HCT116 (cell line): Measurements from ENCODE around the gene ALX3.

Experiments
- POLR2A ChIP-seq: IDR thresholded peaks from 2 replicates; pipeline ENCODE4 v1.7.0; 2011; ENCODE audit warnings: borderline replicate concordance; ENCODE audit not compliant: insufficient read depth, insufficient read length; ENCODE audit errors: extremely low read depth
- YY1 ChIP-seq: IDR thresholded peaks from 2 replicates; pipeline ENCODE4 v1.6.1; 2011; ENCODE audit warnings: low read length, low read depth, moderate library complexity, mild to moderate bottlenecking; ENCODE audit not compliant: insufficient replicate concordance; ENCODE audit errors: extremely low read depth
- TF ChIP-seq, protein P1 (sequence below), 3 experiments: fragments of 200-600 bp in 1 of 3; sonication (generic) in 1 of 3; IDR thresholded peaks in 2 of 3; conservative IDR thresholded peaks in 1 of 3; 2 replicates each; pipeline ENCODE4 v1.5.1; 2012 to 2017; ENCODE audit warnings: low read depth in 2 of 3, low read length in 2 of 3, antibody characterized with exemption in 1 of 3, borderline replicate concordance in 1 of 3, control low read depth in 1 of 3, mild to moderate bottlenecking in 1 of 3, mixed read lengths in 1 of 3, mixed run types in 1 of 3, moderate library complexity in 1 of 3; ENCODE audit not compliant: insufficient read depth in 1 of 3
- TF ChIP-seq, protein P2 (sequence below): IDR thresholded peaks from 2 replicates; pipeline ENCODE4 v1.6.1; 2012; ENCODE audit warnings: low read depth

DNA sequence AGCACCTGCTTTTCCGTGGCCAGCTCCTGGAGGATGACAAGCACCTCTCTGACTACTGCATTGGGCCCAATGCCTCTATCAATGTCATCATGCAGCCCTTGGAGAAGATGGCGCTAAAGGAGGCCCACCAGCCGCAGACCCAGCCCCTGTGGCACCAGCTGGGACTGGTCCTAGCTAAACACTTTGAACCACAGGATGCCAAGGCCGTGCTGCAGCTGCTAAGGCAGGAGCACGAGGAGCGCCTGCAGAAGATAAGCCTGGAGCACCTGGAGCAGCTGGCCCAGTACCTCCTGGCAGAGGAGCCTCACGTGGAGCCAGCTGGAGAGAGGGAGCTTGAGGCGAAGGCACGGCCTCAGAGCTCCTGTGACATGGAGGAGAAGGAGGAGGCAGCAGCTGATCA is 42.2 kb upstream of the ALX3 start:
- TF ChIP-seq YY1, result no peak
- TF ChIP-seq, protein P1, sequence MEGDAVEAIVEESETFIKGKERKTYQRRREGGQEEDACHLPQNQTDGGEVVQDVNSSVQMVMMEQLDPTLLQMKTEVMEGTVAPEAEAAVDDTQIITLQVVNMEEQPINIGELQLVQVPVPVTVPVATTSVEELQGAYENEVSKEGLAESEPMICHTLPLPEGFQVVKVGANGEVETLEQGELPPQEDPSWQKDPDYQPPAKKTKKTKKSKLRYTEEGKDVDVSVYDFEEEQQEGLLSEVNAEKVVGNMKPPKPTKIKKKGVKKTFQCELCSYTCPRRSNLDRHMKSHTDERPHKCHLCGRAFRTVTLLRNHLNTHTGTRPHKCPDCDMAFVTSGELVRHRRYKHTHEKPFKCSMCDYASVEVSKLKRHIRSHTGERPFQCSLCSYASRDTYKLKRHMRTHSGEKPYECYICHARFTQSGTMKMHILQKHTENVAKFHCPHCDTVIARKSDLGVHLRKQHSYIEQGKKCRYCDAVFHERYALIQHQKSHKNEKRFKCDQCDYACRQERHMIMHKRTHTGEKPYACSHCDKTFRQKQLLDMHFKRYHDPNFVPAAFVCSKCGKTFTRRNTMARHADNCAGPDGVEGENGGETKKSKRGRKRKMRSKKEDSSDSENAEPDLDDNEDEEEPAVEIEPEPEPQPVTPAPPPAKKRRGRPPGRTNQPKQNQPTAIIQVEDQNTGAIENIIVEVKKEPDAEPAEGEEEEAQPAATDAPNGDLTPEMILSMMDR (IDR thresholded peaks at IDR 0.05 in 2 of 3, conservative IDR thresholded peaks at IDR 0.05 in 1 of 3; ENCODE audit: borderline replicate concordance in 1 of 3, insufficient read depth in 1 of 3, low read depth in 2 of 3, low read length in 2 of 3), result no peak
- TF ChIP-seq, protein P2, sequence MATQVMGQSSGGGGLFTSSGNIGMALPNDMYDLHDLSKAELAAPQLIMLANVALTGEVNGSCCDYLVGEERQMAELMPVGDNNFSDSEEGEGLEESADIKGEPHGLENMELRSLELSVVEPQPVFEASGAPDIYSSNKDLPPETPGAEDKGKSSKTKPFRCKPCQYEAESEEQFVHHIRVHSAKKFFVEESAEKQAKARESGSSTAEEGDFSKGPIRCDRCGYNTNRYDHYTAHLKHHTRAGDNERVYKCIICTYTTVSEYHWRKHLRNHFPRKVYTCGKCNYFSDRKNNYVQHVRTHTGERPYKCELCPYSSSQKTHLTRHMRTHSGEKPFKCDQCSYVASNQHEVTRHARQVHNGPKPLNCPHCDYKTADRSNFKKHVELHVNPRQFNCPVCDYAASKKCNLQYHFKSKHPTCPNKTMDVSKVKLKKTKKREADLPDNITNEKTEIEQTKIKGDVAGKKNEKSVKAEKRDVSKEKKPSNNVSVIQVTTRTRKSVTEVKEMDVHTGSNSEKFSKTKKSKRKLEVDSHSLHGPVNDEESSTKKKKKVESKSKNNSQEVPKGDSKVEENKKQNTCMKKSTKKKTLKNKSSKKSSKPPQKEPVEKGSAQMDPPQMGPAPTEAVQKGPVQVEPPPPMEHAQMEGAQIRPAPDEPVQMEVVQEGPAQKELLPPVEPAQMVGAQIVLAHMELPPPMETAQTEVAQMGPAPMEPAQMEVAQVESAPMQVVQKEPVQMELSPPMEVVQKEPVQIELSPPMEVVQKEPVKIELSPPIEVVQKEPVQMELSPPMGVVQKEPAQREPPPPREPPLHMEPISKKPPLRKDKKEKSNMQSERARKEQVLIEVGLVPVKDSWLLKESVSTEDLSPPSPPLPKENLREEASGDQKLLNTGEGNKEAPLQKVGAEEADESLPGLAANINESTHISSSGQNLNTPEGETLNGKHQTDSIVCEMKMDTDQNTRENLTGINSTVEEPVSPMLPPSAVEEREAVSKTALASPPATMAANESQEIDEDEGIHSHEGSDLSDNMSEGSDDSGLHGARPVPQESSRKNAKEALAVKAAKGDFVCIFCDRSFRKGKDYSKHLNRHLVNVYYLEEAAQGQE, result no peak
- no peak for TF ChIP-seq POLR2A
